ENCODE data around the gene DPH6. TPM values are rescaled to one million over a fixed set of nuclear protein-coding genes. Genes with fewer than 3 reads are reported as not detected.
A peak's percentile ranks its signal among the peaks of the same experiment; 100 is the strongest.

Gene DPH6
- total RNA-seq, 4 donors from 2014 or later, result 15.9 to 44.1 (median 26.1) TPM

DNA sequence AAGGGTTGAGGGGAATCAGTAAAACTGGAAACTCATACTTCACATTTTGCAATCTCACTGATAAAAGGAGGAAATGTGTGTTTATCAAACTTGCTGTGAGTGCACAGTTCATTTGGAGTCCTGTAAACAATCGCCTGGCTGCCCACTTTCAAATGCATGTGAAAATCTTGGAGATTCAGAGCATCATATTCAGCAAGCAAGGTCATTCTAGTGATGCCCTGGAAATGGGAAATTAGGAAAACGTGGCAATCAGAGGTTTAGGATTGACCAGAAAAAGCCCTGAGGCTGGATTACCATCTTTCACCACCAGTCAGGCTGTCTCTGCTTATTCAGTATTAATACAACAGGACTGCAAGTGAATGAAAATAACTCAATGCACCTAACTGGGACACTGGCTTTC is 23.9 kb downstream of the DPH6 start:
- in situ Hi-C loops (cut with MboI; ENCODE audit: low sequenced_read_pairs in 4 of 4) (no loop called here), intact Hi-C loops (cut with DNase I; ENCODE audit: low total_unique reads) (no loop called here)
- DNase-seq (no peak), ATAC-seq (no peak)
- Histone ChIP-seq H3K4me1 (no peaks in the 10 kb centered on the region), H3K9me3 (no peaks in the 10 kb centered on the region), H3K27me3 (no peaks in the 10 kb centered on the region), H3K27ac (no peak overlapping the region), H3K36me3 (no peaks in the 10 kb centered on the region), H3K4me3 (no peak overlapping the region)
- TF ChIP-seq POLR2A (IDR thresholded peaks at IDR 0.05), result no peak
- TF ChIP-seq, protein P1, sequence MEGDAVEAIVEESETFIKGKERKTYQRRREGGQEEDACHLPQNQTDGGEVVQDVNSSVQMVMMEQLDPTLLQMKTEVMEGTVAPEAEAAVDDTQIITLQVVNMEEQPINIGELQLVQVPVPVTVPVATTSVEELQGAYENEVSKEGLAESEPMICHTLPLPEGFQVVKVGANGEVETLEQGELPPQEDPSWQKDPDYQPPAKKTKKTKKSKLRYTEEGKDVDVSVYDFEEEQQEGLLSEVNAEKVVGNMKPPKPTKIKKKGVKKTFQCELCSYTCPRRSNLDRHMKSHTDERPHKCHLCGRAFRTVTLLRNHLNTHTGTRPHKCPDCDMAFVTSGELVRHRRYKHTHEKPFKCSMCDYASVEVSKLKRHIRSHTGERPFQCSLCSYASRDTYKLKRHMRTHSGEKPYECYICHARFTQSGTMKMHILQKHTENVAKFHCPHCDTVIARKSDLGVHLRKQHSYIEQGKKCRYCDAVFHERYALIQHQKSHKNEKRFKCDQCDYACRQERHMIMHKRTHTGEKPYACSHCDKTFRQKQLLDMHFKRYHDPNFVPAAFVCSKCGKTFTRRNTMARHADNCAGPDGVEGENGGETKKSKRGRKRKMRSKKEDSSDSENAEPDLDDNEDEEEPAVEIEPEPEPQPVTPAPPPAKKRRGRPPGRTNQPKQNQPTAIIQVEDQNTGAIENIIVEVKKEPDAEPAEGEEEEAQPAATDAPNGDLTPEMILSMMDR (IDR thresholded peaks at IDR 0.05 in 4 of 5, conservative IDR thresholded peaks at IDR 0.05 in 1 of 5), result no peak

DNA sequence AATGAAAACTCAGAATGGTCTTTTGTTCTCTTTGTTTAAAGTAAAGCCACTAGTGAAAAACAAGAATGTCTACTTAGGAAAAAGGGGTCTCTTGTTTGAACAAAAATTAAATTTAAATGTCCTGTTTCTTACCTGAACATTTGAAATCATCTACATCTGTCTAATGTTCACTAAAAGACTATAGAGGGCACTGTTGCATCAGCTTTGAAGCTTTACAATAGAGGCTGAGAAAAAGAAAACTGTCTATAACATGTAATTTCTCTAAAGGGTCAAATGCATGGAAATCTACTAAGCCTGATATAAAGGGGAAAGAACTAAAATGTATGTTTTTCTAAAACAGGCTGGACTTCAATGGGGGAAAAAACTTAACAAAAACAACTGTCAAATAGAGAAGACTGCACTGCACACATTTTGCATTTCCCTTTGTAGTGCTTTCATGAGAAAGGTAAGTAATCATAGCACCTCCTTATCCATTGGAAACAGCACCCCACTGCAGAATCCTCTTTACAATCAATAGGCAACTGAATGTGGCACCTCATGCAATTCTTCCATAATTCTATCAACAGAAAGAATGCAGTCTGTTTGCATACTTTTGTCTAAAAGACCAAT is 26.3 kb downstream of the DPH6 start:
- no peaks in the 10 kb centered on the region for H3K9me3 ChIP-seq
- ATAC-seq (peak in 1 of 2 donors; percentile 58), DNase-seq (no peak)
- in situ Hi-C loops (cut with MboI; ENCODE audit: low sequenced_read_pairs in 4 of 4), result no loop called here
- H3K36me3 ChIP-seq, result no peaks in the 10 kb centered on the region
- H3K27me3 ChIP-seq, result no peaks in the 10 kb centered on the region
- no peaks in the 10 kb centered on the region for H3K4me1 ChIP-seq
- no peak overlapping the region for H3K4me3 ChIP-seq
- no peak overlapping the region for H3K27ac ChIP-seq
- TF ChIP-seq, protein P1 (IDR thresholded peaks at IDR 0.05 in 4 of 5, conservative IDR thresholded peaks at IDR 0.05 in 1 of 5), result peak in 4 of 5 experiments; percentile 46 to 64 (median 53)
- no peak for TF ChIP-seq POLR2A (IDR thresholded peaks at IDR 0.05)
- intact Hi-C loops (cut with DNase I; ENCODE audit: low total_unique reads), result loop anchor here (5.0 kb wide), 1 partner anchor 233 kb away; no protein-coding TSS in a partner anchor

DNA sequence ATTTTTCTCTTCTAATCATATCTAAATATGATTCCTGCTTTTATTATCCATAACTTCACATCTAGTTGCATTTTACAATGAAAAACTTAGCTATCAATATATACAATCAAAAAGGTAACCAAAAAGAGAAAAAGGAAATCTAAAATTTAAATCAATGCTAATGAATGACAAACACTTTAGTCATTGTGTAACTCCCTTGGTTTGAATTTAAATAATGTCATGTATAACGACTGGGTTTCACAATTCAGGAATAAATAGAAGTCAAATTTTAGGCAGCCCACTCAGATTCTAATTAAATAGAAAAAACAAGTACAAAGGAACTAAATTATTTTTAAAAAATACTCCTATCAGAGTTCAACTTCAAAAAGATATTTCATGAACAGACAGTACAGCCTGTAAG is 26.9 kb downstream of the DPH6 start:
- H3K4me1 ChIP-seq, result no peaks in the 10 kb centered on the region
- ATAC-seq, result no peak
- intact Hi-C loops (cut with DNase I; ENCODE audit: low total_unique reads), result loop anchor here (5.0 kb wide), 1 partner anchor 233 kb away; no protein-coding TSS in a partner anchor

DNA sequence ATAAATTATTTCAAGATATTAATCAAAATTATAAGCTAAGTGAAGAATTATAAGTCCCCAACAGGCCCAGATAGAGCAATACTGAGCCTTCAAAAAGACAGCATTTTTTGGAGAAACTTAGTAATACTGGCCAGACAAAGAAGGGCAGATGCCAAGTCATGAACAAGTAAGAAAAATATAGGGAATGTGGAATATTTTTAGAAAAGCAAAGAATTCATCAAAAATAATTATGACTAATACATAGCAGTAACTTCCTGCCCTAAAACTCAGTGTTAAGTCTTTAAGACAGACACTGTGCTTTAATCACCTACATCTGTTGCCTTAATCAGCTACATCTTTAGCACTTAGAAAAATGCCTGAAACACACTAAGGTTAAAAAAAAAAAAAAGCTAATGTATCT is 31.2 kb downstream of the DPH6 start:
- H3K27ac ChIP-seq, result no peak overlapping the region

More for the DNA sequence above, 26.9 kb downstream of the DPH6 start:
- no peaks in the 10 kb centered on the region for H3K27me3 ChIP-seq
- no peak for DNase-seq
- no peaks in the 10 kb centered on the region for H3K9me3 ChIP-seq
- H3K27ac ChIP-seq, result no peak overlapping the region
- no peaks in the 10 kb centered on the region for H3K36me3 ChIP-seq
- TF ChIP-seq POLR2A (IDR thresholded peaks at IDR 0.05), result no peak
- TF ChIP-seq, protein P1 (IDR thresholded peaks at IDR 0.05 in 4 of 5, conservative IDR thresholded peaks at IDR 0.05 in 1 of 5), result no peak
- in situ Hi-C loops (cut with MboI; ENCODE audit: low sequenced_read_pairs in 4 of 4), result no loop called here
- no peak overlapping the region for H3K4me3 ChIP-seq

More for the DNA sequence above, 31.2 kb downstream of the DPH6 start:
- no peaks in the 10 kb centered on the region for H3K4me1 ChIP-seq
- DNase-seq (no peak), ATAC-seq (no peak)
- no peaks in the 10 kb centered on the region for H3K36me3 ChIP-seq
- in situ Hi-C loops (cut with MboI; ENCODE audit: low sequenced_read_pairs in 4 of 4), result no loop called here
- intact Hi-C loops (cut with DNase I; ENCODE audit: low total_unique reads), result loop anchor here (5.0 kb wide), 1 partner anchor 238 kb away; no protein-coding TSS in a partner anchor
- H3K9me3 ChIP-seq, result no peaks in the 10 kb centered on the region
- TF ChIP-seq POLR2A (IDR thresholded peaks at IDR 0.05), result no peak
- TF ChIP-seq, protein P1 (IDR thresholded peaks at IDR 0.05 in 4 of 5, conservative IDR thresholded peaks at IDR 0.05 in 1 of 5), result no peak
- no peaks in the 10 kb centered on the region for H3K27me3 ChIP-seq
- no peak overlapping the region for H3K4me3 ChIP-seq
